Left lung (tissue), 10 donors: Measurements from ENCODE around the gene INAVA. TPM values are rescaled to one million over a fixed set of nuclear protein-coding genes. Genes with fewer than 3 reads are reported as not detected.

Experiments
- ATAC-seq: fragments of 200-7000 bp; cut with Tn5 transposase; one replicate; pipeline ENCODE4 v1.9.1; 2020; ENCODE audit warnings: moderate library complexity
- DNase-seq, 4 donors: peaks; one replicate each; pipeline ENCODE4 v3.0.0-alpha.2; 2013 to 2020
- H3K27ac ChIP-seq, 2 donors: fragments of 200-600 bp; sonication (generic) in 1 of 2; one replicate each; pipeline versions ENCODE4 v1.5.0 to v1.8.0; 2020 to 2021
- H3K27me3 ChIP-seq, 2 donors: fragments of 200-600 bp; sonication (generic) in 1 of 2; one replicate each; pipeline versions ENCODE4 v1.5.0 to v1.8.0; 2020 to 2021
- H3K36me3 ChIP-seq, 2 donors: fragments of 200-600 bp; sonication (generic) in 1 of 2; one replicate each; pipeline versions ENCODE4 v1.5.0 to v1.8.0; 2020 to 2021
- H3K4me1 ChIP-seq, 2 donors: fragments of 200-600 bp; one replicate each; pipeline ENCODE4 v1.8.0; 2021
- H3K4me3 ChIP-seq, 2 donors: fragments of 200-600 bp; sonication (generic) in 1 of 2; one replicate each; pipeline versions ENCODE4 v1.5.0 to v1.8.0; 2020 to 2021; ENCODE audit warnings: mild to moderate bottlenecking in 1 of 2
- H3K9me3 ChIP-seq, 2 donors: fragments of 200-600 bp; sonication (generic) in 1 of 2; one replicate each; pipeline versions ENCODE4 v1.5.0 to v1.8.0; 2020 to 2021
- CTCF ChIP-seq, 2 donors: fragments of 200-600 bp; sonication (generic) in 1 of 2; IDR thresholded peaks; one replicate each; pipeline versions ENCODE4 v1.5.0 to v1.8.0; 2021; ENCODE audit warnings: antibody characterized with exemption in 2 of 2
- intact Hi-C, 2 donors: fragments of 100-400 bp; cut with DNase I; formaldehyde crosslinking; loops; one replicate each; pipeline versions ENCODE4 v1.11.2 to v1.14.2; 2022
- polyA plus RNA-seq, 6 donors: library from polyadenylated mRNA; unstranded; fragments of 120-200 nt; gene quantifications; one replicate each; pipeline ENCODE4 v1.2.1, GENCODE V29; 2013; ENCODE audit not compliant: insufficient read length in 6 of 6
- total RNA-seq, 2 donors: library from RNA; stranded (reverse); fragmentation: NEBNext Ultra II Directional; extraction: Animal tissue kit (Norgen Biotek cat#: 25700); gene quantifications; one replicate each; pipeline ENCODE4 v1.2.1, GENCODE V29; 2021
- donor health status: DM: no; HTN: yes; CAD: no.
- donor health status: DM: no; HTN: no; CAD: no.

Gene INAVA
- total and polyA plus RNA-seq, 8 donors = 5.5 to 25.5 (median 23.1) TPM

GRCh38 chr1:200886594-200886993 is 8.1 kb upstream of the INAVA start:
- ATAC-seq = no peak
- no peak overlapping the region for H3K4me3 ChIP-seq
- TF ChIP-seq CTCF (IDR thresholded peaks at IDR 0.05) = no peak
- DNase-seq = no peak
- H3K27ac ChIP-seq = no peak overlapping the region
- H3K27me3 ChIP-seq = peaks cover 0 to 25% of the 10 kb centered on the region in 2 donors
- H3K9me3 ChIP-seq = no peaks in the 10 kb centered on the region
- peaks cover 8 to 28% of the 10 kb centered on the region in 2 donors for H3K4me1 ChIP-seq
- no peaks in the 10 kb centered on the region for H3K36me3 ChIP-seq
- intact Hi-C loops = no loop called here

- Histone ChIP-seq H3K27ac (no peak overlapping the region), H3K36me3 (no peaks in the 10 kb centered on the region), H3K9me3 (no peaks in the 10 kb centered on the region), H3K4me3 (no peak overlapping the region), H3K4me1 (peaks cover 11 to 32% of the 10 kb centered on the region in 2 donors), H3K27me3 (peaks cover 0 to 29% of the 10 kb centered on the region in 2 donors)
- DNase-seq (no peak), ATAC-seq (no peak)
- intact Hi-C loops = no loop called here
- no peak for TF ChIP-seq CTCF (IDR thresholded peaks at IDR 0.05)
Observed at GRCh38 chr1:200887036-200887435, 7.7 kb upstream of the INAVA start.

GRCh38 chr1:200887772-200888348 is 6.8 kb upstream of the INAVA start:
- Histone ChIP-seq H3K9me3 (no peaks in the 10 kb centered on the region), H3K4me3 (no peak overlapping the region), H3K27me3 (peaks cover 0 to 35% of the 10 kb centered on the region in 2 donors), H3K4me1 (peaks cover 11 to 34% of the 10 kb centered on the region in 2 donors), H3K27ac (peak overlapping the region in 1 of 2 donors; percentile 48), H3K36me3 (no peaks in the 10 kb centered on the region)
- intact Hi-C loops = no loop called here
- ATAC-seq (no peak), DNase-seq (no peak)
- no peak for TF ChIP-seq CTCF (IDR thresholded peaks at IDR 0.05)

- peaks cover 11 to 34% of the 10 kb centered on the region in 2 donors for H3K4me1 ChIP-seq
- ATAC-seq (peak; percentile 10), DNase-seq (no peak)
- peaks cover 0 to 35% of the 10 kb centered on the region in 2 donors for H3K27me3 ChIP-seq
- intact Hi-C loops = no loop called here
- H3K9me3 ChIP-seq = no peaks in the 10 kb centered on the region
- TF ChIP-seq CTCF (IDR thresholded peaks at IDR 0.05) = no peak
- no peak overlapping the region for H3K4me3 ChIP-seq
- H3K27ac ChIP-seq = peak overlapping the region in 1 of 2 donors; percentile 48
- H3K36me3 ChIP-seq = no peaks in the 10 kb centered on the region
Observed at GRCh38 chr1:200888349-200888838, 6.3 kb upstream of the INAVA start.

- no peaks in the 10 kb centered on the region for H3K36me3 ChIP-seq
- peaks cover 11 to 34% of the 10 kb centered on the region in 2 donors for H3K4me1 ChIP-seq
- peaks cover 0 to 35% of the 10 kb centered on the region in 2 donors for H3K27me3 ChIP-seq
- intact Hi-C loops = no loop called here
- no peak for TF ChIP-seq CTCF (IDR thresholded peaks at IDR 0.05)
- H3K9me3 ChIP-seq = no peaks in the 10 kb centered on the region
- no peak for DNase-seq
- no peak overlapping the region for H3K4me3 ChIP-seq
- H3K27ac ChIP-seq = no peak overlapping the region
- ATAC-seq = no peak
Observed at GRCh38 chr1:200889571-200889970, 5.1 kb upstream of the INAVA start.
